ENCODE measurements around the gene BAZ2A.
A peak's percentile ranks its signal among the peaks of the same experiment; 100 is the strongest.
"Not testable (repeated sequence)": the region's sequence is repeated elsewhere in the genome, so short reads cannot be mapped to it uniquely, and the experiment has no call there.

BAZ2A gene

DNA sequence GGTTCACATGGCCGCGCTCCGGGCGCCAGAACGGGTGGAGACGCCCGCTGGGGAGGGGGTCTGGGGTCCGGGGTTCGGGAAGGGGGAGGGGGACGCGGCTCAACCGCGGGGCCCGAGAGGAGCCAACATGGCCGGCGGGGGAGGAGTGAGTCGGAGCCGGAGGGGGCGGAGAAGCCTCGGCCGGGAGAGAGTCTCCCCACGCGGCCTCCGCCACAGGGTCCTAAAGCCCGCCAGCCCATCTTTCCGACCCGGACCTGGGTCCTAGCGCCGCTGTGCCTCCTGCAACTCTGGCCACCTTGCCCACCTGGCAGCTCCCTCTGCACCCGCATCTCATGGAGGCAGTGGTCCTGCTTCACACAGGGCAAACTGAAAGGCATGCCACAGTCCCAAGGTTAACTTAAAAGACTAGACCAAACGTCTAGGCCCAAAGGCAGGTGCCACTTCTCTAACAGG is at the start of gene BAZ2A:
Gene BAZ2A, minus strand, starts transcription at position 147 of the 453 bp plus-strand sequence. CDS start 12,796 bp downstream, outside the sequence.
- peak; percentile 83 to 86 for DNase-seq

DNA sequence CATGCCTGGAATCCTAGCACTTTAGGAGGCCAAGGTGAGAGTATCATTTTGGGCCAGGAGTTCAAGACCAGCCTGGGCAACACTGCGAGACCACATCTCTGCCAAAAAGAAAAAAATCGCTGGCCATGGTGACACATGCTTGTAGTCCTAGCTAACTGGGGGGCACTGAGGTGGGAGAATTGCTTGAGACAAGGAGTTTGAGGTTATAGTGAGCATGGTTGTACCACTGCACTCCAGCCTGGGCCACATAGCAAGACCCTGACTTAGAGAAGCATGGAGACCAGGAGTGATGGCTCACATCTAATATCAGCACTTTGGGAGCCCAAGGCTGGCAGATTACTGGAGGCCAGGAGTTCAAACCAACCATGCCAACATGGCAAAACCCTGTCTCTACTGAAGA is 48.7 kb upstream of the BAZ2A start:
- DNase-seq, result no peak

DNA sequence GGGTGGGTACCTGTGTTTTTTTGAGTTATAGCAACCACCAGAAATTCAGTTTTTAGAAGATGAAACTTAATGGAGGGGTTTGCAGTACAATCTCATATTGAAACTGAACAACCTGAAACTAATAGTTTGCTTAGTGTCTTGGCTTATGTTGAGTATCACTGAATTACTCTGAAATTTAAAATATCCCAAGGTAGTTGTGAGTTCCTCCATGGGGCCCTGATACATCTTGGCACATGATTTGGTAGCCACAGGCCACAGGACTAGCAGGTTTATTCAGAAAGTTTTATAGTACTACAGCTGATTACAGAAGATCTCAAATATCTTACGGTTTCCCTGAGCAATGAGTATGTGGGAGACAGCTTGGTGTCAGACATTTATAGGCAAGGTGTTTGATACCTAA is 47.6 kb upstream of the BAZ2A start:
- no peak for DNase-seq

DNA sequence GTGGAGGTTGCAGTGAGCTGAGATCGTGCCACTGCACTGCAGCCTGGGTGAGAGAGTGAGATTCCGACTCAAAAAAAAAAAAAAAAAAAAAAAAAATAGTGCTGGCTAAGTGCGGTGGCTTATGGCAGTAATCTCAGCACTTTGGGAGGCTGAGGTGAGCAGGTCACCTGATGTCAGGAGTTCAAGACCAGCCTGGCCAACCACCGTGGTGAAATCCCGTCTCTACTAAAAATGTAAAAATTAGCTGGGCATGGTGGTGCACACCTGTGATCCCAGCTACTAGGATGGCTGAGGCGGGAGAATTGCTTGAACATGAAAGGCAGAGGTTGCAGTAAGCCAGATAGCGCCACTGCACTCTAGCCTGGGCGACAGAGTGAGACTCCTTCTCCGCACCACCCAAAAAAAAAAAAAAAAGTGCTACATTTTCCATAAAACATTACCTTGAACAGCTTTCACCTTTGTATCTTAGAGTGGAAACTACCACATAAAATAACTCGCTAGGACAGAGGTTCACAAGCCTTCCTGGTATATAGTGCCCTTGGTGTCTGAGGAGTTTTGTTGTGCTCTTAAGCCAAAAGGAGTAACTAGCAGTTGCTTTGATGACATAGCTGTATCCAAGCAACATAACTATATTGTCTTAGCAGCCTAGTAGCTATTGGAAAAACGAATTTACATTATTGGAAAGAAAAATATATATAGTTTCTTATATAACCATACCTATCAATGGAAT is 46.9 kb upstream of the BAZ2A start:
- DNase-seq, result no peak

DNA sequence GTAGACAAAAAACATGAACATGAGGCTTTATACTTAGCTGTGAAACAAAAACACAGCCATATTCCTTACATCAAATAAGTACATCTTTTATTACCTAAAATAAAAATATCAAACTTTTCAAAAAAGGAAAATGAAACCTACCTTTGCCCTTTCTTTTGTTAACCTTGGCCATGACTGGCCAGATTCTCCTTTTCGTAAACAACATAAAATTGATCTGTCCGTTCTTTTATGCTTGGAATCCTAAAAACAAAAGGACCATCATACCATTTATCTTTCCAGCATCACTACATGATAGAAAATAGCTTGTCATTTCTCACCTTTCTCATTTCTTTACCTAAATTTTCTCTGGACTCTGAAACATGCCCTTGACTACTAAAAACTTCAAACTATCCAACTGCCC is 41.5 kb upstream of the BAZ2A start:
- no peak for DNase-seq

DNA sequence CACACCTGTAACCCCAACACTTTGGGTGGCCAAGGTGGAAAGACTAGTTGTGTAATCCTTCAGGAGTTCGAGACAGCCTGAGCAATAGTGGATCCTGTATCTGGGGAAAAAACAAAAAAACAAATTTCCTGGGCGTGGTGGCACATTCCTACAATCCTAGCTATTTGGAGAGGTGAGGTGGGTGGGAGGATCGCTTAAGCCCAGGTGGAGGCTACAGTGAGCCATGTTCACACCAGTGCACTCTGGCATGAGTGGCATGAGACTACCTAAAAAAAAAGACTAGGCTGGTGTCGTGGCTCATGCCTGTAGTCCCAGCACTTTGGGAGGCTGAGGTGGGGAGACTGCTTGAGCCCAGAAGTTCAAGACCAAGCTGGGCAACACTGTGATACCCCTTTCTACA is 40.7 kb upstream of the BAZ2A start:
- no peak for DNase-seq

DNA sequence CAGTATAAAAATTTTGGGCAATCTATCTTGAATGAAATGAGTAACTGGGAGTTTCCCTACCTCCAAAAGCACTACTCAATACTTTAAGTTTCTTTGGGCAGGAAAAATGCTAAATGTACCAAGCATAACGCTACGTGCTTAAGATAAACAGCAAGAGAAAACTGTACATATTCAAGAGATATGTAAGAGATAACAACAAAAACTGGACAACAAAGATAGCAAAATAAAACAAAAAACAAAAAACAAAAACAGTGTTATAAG is 38.0 kb upstream of the BAZ2A start:
- DNase-seq, result no peak

DNA sequence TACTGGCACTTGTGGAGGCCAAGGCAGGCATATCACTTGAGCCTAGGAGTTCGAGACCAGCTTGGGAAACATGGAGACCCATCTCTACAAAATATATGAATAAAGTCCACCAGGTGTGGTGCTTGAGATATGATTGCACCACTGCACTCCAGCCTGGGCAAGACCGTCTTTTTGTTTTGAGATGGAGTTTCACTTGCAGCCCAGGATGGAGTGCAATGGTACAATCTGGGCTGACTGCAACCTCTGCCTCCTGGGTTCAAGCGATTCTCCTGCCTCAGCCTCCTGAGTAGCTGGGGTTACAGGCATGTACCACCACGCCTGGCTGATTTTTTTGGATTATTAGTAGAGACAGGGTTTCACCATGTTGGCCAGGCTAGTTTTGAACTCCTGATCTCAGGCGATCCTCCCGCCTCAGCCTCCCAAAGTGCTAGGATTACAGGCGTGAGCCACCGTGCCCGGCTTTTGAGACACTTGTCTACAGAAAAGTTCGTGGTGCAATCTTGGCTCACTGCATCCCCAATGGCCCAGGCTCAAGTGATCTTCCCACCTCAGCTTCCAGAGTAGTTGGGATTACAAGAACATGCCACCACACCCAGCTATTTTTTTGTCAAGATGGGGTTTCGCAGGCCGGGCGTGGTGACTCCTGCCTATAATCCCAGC is 32.0 kb upstream of the BAZ2A start:
- DNase-seq, result no peak

DNA sequence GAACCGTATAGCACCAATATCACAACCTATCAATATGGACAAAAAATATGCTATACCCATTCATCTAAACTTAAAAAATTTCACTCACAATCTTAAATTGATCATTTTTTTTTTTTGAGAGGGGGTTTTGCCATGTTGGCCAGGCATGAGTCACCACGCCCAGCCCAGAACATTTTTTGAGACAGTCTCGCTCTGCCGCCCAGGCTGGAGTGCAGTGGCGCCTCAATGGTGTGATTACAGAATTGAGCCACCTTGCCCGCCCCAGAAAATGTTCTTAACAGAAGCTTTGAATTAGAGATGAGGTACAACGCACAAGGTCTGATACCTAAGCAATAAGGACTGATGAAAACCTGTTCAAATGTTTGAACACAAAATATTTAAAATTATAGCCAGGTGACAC is 31.4 kb upstream of the BAZ2A start:
- no peak for DNase-seq

DNA sequence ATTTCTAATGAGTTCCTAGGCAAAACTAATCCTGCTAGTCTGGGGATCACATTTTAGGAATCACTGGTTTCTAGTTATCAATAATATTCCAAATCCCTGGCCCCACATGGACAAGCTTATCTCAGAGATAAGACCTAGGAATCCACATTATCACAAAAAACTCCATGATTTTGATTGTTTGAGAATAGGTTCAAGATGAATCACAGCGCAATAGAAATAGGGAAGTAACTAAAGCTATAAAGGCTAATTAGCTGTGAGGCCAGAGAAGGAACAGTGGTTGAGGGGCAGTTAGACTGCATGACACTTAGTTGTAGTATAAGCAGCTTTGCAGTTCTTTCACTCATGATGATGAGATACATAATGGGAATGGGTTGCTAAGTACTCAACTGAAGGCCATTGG is 28.8 kb upstream of the BAZ2A start:
- no peak for DNase-seq

DNA sequence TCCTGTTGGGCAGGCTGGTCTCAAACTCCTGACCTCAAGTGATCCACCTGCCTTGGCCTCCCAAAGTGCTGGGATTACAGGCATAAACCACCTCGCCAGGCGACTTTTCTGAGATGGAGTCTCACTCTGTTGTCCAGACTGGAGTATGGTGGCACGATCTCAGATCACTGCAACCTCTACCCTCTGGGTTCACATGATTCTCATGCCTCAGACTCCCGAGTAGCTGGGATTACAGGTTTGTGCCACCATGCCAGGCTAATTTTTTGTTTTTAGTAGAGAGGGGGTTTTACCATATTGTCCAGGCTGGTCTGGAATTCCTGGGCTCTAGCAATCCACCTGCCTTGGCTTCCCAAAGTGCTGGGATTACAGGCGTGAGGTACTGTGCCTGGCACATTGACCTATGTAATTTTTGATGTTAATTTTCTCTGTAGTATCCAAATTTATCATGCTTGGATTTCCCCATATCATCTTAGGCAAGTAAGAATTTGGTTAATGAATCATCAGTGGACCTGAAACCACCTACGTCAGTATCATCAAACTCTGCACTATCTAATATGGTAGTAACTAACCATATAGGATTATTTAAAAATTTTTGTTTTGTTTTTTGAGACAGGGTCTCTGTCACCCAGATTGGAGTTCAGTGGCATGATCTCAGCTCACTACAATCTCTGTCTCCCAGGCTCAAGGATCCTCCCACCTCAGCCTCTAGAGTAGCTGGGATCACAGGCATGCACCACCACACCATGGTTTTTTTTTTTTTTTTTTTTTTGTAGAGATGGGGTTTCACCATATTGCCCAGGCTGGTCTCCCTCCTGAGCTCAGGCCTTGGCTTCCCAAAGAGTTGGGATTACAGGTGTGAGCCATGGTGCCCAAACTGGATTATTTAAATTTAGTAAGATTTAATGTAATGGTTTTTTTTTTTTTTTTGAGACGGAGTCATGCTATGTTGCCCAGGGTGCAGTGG is 27.6 kb upstream of the BAZ2A start:
- DNase-seq, result no peak

DNA sequence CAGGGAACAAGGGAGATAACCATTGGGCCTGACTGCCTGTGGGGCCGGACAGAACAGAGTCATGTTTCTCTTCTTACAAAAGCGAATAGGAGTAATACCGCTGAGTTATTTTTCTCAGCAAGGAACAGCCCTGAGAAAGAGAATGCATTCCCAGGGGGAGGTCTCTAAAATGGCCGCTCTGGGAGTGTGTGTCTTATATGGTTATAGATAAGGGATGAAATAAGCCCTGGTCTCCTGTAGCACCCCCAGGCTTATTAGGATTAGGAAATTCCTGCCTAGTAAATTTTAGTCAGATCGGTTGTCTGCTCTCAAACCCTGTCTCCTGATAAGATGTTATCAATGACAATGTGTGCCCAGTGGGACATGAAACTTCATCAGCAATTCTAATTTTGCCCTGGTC is 23.7 kb upstream of the BAZ2A start:
- not testable (repeated sequence) for DNase-seq

DNA sequence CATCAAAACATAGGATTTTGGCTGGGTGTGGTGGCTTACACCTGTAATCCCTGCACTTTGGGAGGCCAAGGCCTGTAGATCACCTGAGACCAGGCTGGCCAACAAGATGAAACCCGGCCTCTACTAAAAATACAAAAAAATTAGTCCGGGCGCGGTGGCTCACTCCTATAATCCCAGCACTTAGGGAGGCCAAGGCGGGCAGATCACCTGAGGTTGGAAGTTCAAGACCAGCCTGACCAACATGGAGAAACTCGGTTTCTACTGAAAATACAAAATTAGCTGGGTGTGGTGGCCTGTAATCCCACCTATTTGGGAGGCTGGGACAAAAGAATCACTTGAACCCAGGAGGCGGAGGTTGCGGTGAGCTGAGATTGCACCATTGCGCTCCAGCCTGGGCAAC is 17.9 kb upstream of the BAZ2A start:
- DNase-seq, result not testable (repeated sequence)

DNA sequence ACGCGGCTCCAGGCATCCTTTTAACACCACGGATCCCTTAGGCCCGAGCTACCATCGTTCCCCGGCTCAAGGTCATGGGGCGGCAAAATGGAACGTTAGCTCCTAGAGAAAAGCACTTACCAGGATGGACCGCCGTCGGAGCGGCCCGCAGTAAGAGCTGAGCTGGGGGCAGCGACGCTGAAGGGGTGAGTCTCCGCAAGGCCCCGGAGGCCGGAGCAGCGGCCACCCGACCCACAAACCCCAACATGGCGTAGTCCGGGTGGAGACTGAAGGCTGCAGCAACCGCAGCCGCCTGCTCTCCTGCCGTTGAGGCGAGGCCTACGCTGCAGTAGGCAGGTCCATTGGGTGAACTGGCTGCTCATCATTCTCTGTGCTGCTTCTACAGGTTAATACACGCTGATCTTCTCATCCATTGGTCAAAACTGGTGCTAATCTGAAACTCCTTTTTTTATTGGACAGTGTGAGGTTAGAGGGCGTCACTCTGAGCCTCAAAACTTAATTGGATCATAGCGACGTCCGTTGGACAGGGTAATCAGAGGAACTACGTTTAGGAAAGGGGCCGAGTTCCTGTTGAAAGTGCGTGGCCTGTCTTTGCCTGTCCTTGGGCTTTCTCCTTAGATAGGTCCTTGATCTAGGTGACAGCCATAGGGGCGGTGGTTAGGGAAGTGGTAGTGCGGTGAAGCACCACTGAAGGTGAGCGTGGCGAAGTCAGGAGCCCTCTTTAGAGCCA is 15.8 kb upstream of the BAZ2A start, which contains the start of gene ATP5F1B:
Gene ATP5F1B, minus strand, starts transcription at position 268 of the 730 bp plus-strand sequence. Its CDS starts 21 bp downstream, at position 247.
- DNase-seq, result peak; percentile 86 to 88

DNA sequence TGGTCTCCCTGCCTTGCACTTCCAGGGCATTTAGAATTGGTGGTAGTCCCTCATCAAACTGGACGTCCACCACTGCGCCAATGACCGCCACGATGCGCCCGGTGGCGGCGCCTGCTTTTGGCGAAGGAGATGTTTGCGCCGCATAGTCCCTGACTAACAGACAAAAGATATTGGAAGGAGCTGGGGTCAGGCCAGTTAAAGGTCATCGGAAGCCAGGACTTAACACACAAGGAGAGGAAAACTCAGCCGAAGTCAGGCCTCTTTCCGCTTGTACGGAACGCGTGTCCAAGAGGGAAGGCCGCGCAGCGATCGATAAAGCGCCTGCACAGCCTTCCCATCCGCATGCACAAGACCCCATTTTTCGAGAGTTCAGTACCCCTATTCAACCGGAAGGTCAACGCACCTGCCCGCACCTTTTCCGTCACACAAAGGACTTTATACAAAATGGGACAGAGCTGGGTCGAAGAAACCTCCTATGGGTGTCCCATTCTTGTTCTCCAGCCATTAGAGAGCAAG is 15.1 kb upstream of the BAZ2A start:
- DNase-seq, result no peak

DNA sequence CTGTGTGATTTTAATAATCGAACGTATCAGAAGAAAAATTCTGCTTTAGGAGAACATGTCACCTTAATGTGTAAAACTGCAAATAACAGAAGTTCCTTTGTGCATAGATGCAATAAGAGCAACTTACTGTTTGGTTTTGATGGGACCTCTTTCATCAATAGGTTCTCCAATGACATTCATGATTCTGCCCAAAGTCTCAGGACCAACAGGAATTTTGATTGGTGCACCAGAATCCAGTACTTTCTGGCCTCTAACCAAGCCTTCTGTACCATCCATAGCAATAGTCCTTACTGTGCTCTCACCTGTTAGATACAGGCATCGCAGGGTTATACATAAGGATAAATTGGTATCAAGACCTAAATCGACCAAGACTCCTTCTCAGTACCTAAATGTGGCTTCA is 14.5 kb upstream of the BAZ2A start:
- no peak for DNase-seq

DNA sequence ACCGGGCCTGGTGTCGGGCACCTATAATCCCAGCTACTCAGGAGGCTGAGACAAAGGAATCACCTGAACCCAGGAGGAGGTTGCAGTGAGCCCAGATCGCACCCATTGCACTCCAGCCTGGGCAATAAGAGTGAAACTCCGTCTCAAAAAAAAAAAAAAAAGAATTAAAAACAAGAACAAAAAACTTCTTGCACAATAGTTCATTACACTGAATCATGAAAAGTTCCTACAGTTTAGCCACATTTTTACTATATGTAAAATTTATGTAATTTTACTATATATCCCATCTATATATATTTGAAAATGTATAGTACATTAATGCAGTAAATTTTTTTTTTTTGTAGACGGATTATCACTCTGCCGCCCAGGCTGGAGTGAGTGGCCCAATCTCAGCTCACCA is 11.1 kb upstream of the BAZ2A start:
- DNase-seq, result no peak

DNA sequence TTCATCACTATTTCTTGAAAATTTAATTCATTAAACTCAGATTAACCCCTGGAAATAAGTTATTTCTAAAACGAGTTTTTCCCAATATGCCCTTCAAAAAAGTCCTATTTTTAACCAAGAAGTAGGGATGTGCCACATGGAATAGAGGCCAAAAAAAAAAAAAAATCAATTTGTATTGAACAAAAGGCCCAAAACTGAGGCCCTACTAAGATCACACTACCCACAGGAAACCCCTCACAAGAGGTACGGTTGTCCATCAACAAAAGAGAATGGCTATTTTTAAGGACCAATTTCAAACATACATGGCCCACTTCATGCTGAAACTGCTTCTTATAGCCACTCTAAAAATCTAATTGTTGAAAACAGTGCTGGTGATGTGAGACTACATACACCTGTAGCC is 7.5 kb upstream of the BAZ2A start:
- DNase-seq, result no peak

DNA sequence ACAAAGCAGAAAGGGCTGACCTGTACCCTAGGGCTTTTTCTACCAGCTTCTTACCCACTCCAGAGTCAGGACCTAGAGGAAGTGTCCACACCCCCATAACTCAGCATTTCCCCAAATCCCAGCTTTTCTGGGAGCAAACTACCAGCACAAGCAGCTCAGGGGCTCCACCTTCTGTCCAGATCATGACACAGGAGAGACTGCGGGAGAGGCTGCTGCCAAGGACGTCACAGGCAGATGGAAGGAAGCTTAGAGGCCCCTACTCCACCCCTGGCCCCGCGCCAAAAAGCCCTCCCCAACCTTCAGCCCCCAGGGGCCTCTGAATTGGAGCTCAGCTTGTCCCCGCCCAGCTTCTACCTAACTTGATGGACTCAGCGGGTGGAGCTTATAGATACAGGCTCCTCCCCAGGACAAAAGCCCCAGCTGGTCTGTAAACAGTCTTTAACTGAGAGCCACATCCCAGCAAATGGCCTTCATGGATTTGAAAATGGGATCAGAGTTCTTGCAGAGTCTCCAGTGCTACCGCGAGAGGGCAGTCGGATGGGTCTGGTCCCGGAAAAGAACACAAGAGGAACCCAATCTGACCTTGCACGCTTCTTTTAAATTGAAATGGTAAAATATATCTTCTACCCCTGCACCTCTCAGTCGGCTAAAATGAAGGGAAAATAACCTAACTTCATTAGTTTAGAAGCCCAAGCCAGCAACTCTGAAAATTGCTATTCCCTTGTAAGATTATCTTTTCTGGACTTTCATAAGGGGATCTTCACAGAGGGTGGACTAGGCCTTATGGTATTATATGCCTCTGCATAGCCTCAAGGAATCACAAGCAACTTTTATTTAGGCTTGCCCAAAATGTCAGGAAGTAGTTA is 6.8 kb upstream of the BAZ2A start:
- peak; percentile 84 to 85 for DNase-seq

DNA sequence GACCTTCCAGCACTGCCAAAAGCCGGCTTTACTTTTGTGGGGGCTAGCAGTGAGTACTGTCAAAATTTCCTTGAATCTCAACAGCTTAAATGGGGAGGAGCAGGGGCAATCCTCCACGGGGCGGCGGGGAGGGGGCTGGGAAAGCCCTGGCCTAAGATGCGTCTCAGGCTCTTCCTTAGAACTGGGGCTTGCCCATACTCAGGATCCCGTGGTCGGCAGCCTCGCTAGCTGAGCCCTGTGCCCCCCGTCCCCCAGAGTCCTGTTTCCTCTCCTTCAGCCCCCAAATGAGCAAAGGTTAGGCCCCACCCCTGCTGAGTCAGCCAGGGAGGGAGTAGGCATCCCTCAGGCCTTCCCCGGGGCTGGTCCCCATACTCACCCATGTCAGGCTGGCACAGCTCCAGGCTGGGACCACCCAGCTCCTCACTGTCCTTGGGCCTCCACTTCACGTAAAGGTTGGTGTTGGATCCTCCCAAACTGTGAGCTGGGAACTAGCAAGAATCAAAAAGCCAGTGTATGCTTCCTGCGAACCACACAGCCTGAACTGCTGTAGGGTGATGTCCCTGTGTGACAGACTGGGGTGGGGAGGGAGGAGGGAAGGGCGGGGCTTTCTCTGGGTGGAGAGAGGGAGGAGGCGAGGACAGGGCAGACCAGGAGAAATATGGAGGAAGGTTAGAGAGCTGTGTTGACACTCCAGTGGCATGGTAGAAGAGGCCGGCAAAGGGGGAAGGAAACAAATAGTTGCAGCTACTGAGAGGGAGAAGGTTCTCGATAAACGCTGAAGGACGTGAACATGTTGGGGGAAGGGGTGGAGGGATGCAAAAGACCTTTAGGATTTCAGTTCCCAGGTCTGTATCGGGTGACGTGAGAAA is 5.9 kb upstream of the BAZ2A start:
- DNase-seq, result peak; percentile 75 to 83

Data from activated CD4-positive, alpha-beta T cell treated with anti-CD3 and anti-CD28 coated beads for 4 hours (primary cell).